ENCODE data around the gene DCST2.

Gene DCST2

DNA sequence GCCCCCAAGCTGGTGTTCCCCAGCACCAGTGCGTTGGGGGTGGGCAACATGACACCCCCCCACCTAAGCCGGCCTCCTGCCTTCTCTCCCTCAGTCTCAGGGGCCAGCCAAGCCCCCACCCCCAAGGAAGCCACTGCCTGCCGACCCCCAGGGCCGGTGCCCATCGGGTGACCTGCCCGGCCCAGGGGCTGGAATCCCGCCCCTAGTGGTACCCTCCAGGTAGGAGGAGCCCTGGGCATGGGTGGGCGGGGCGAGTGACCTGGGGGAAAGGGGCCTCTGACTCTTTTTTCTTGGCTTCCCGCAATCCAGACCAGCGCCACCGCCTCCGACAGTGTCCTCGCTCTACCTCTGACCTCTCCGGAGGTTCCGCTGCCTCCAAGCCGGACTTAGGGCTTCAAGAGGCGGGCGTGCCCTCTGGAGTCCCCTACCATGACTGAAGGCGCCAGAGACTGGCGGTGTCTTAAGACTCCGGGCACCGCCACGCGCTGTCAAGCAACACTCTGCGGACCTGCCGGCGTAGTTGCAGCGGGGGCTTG lies 28.6 kb upstream of the DCST2 start:
- Histone ChIP-seq H2BK120ac (ENCODE audit: insufficient read depth, low read length, poor library complexity) (no peak overlapping the region), H3K18ac (ENCODE audit: low read length) (no peak overlapping the region), H4K91ac (ENCODE audit: low read depth, low read length) (no peak overlapping the region), H2BK5ac (ENCODE audit: low read depth, low read length, poor library complexity) (no peak overlapping the region), H3K4ac (ENCODE audit: low read depth, low read length) (no peak overlapping the region), H3K14ac (ENCODE audit: low read length) (no peak overlapping the region), H3K4me1 (ENCODE audit: control insufficient read depth in 1 of 2, insufficient read depth in 2 of 2, low read length in 2 of 2) (peaks cover 7 to 12% of the 10 kb centered on the region in 2 experiments), H2AK5ac (ENCODE audit: low read length) (no peak overlapping the region), H3K9ac (ENCODE audit: low read length) (no peak overlapping the region), H3K23ac (ENCODE audit: low read length) (no peak overlapping the region), H3K79me1 (ENCODE audit: low read length) (peaks cover 6% of the 10 kb centered on the region), H2AFZ (ENCODE audit: insufficient read depth, low read length, poor library complexity) (peak overlapping the region; percentile 23), H3K4me3 (ENCODE audit: low read depth, low read length) (no peak overlapping the region), H3K9me3 (ENCODE audit: insufficient read depth, low read depth, low read length) (no peaks in the 10 kb centered on the region), H3K4me2 (ENCODE audit: low read length) (peak overlapping the region; percentile 77), H3K27ac (ENCODE audit: low read depth, low read length) (no peak overlapping the region), H4K12ac (ENCODE audit: low read depth, low read length) (no peak overlapping the region), H3K27me3 (ENCODE audit: insufficient read depth, low read length) (no peaks in the 10 kb centered on the region), H3K79me2 (ENCODE audit: control insufficient read depth, insufficient read depth, low read length, poor library complexity) (peaks cover 5% of the 10 kb centered on the region), H2BK12ac (ENCODE audit: low read length) (no peak overlapping the region), H3K36me3 (ENCODE audit: control insufficient read depth in 1 of 2, insufficient read depth in 2 of 2, low read length in 2 of 2) (peaks cover 11 to 13% of the 10 kb centered on the region in 2 experiments), H4K8ac (ENCODE audit: low read depth, low read length) (no peak overlapping the region)
- DNase-seq = no peak
- WGBS (ENCODE audit: extremely low coverage, insufficient coverage, insufficient read length) = no CpG with 5 or more reads among the region's 29 CpGs

DNA sequence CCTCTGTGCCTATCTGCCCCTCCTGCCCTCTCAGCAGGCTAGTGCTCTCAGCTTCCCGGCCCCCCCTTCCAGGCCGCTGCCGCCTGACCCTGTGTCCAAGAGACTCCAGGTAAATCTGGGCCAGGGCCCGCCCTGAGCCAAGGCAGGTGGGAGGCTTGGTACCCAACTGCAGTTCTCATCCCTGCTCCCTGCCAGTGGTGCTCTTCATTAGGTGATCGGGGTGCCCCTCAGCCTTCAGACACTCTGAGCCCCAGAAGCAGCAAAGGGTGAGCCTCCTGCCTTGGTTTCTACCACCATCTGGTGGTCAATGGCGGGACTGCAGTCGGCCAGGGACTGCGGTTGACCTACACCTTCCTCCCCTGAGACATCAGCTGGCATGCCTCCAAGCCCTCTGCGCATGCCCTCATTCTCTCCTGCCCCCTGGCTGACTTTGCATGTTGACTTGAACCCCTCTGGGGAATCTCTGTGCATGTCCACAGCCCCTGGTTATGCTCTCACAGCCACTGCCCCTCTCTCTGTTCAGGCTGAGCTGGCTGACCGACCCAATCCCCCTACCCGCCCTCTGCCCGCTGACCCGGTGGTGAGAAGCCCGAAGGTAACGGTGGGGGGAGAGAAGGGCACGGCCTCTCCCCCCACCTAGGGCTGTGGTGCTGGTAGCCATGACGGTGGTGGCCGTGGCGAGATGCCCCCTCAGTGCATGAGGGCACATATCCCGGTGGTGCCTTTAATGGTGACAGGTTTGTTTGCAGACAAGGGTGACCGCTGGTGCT lies 28.0 kb upstream of the DCST2 start:
- Histone ChIP-seq H3K36me3 (ENCODE audit: control insufficient read depth in 1 of 2, insufficient read depth in 2 of 2, low read length in 2 of 2) (peaks cover 4 to 7% of the 10 kb centered on the region in 2 experiments), H3K23ac (ENCODE audit: low read length) (no peak overlapping the region), H3K4me2 (ENCODE audit: low read length) (no peak overlapping the region), H3K4me3 (ENCODE audit: low read depth, low read length) (no peak overlapping the region), H3K27me3 (ENCODE audit: insufficient read depth, low read length) (no peaks in the 10 kb centered on the region), H2BK12ac (ENCODE audit: low read length) (no peak overlapping the region), H3K27ac (ENCODE audit: low read depth, low read length) (no peak overlapping the region), H3K79me1 (ENCODE audit: low read length) (peaks cover 6% of the 10 kb centered on the region), H3K14ac (ENCODE audit: low read length) (no peak overlapping the region), H2AK5ac (ENCODE audit: low read length) (no peak overlapping the region), H2AFZ (ENCODE audit: insufficient read depth, low read length, poor library complexity) (no peak overlapping the region), H4K12ac (ENCODE audit: low read depth, low read length) (no peak overlapping the region), H3K9ac (ENCODE audit: low read length) (no peak overlapping the region), H4K91ac (ENCODE audit: low read depth, low read length) (no peak overlapping the region), H3K18ac (ENCODE audit: low read length) (no peak overlapping the region), H2BK5ac (ENCODE audit: low read depth, low read length, poor library complexity) (no peak overlapping the region), H3K9me3 (ENCODE audit: insufficient read depth, low read depth, low read length) (no peaks in the 10 kb centered on the region), H4K8ac (ENCODE audit: low read depth, low read length) (no peak overlapping the region), H2BK120ac (ENCODE audit: insufficient read depth, low read length, poor library complexity) (no peak overlapping the region), H3K4ac (ENCODE audit: low read depth, low read length) (no peak overlapping the region), H3K4me1 (ENCODE audit: control insufficient read depth in 1 of 2, insufficient read depth in 2 of 2, low read length in 2 of 2) (peaks cover 7 to 12% of the 10 kb centered on the region in 2 experiments), H3K79me2 (ENCODE audit: control insufficient read depth, insufficient read depth, low read length, poor library complexity) (peaks cover 5% of the 10 kb centered on the region)
- WGBS (ENCODE audit: extremely low coverage, insufficient coverage, insufficient read length) = no CpG with 5 or more reads among the region's 21 CpGs
- peak; percentile 64 to 91 for DNase-seq

DNA sequence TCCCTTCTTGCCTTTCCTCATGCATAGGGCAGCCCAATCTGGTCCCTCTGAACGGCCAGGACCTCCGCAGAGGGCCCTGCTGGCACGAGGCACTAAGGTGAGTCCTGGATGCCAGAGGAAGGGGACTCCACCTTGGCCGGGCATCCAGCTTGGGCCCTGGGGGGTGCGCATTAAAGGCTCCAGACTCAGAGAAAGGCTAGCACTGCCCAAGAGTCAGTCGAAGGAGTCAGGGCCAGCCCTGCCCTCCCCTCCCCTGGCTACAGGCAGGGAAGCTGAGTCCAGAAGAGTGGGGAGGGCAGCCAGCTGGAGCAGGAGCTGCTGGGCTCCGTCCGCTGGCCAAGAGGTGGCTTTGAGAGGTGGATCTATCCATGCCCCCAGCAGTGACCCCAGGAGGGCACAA lies 27.2 kb upstream of the DCST2 start:
- Histone ChIP-seq H4K91ac (ENCODE audit: low read depth, low read length) (no peak overlapping the region), H2AFZ (ENCODE audit: insufficient read depth, low read length, poor library complexity) (no peak overlapping the region)

DNA sequence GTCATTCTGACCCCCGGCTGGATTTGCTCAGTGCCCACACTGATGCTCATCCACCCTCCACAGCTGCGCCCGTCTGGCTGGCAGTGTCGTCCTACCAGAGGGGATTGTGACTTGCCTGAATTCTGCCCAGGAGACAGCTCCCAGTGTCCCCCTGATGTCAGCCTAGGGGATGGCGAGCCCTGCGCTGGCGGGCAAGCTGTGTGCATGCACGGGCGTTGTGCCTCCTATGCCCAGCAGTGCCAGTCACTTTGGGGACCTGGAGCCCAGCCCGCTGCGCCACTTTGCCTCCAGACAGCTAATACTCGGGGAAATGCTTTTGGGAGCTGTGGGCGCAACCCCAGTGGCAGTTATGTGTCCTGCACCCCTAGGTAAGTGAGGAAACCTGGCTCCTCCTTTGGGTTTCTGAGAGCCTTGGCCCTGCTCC lies 24.2 kb upstream of the DCST2 start:
- no peaks in the 10 kb centered on the region for H3K27me3 ChIP-seq (ENCODE audit: insufficient read depth, low read length)
- H2AFZ ChIP-seq (ENCODE audit: insufficient read depth, low read length, poor library complexity) = no peak overlapping the region
- H3K14ac ChIP-seq (ENCODE audit: low read length) = no peak overlapping the region
- no peaks in the 10 kb centered on the region for H3K79me2 ChIP-seq (ENCODE audit: control insufficient read depth, insufficient read depth, low read length, poor library complexity)
- no peak overlapping the region for H3K23ac ChIP-seq (ENCODE audit: low read length)
- no peak overlapping the region for H2AK5ac ChIP-seq (ENCODE audit: low read length)
- no peak overlapping the region for H2BK120ac ChIP-seq (ENCODE audit: insufficient read depth, low read length, poor library complexity)
- no peak overlapping the region for H3K4me2 ChIP-seq (ENCODE audit: low read length)
- H3K36me3 ChIP-seq (ENCODE audit: control insufficient read depth in 1 of 2, insufficient read depth in 2 of 2, low read length in 2 of 2) = peaks cover 3 to 4% of the 10 kb centered on the region in 2 experiments
- H3K9ac ChIP-seq (ENCODE audit: low read length) = no peak overlapping the region
- H2BK5ac ChIP-seq (ENCODE audit: low read depth, low read length, poor library complexity) = no peak overlapping the region
- no peak overlapping the region for H4K91ac ChIP-seq (ENCODE audit: low read depth, low read length)
- no peak overlapping the region for H3K27ac ChIP-seq (ENCODE audit: low read depth, low read length)
- DNase-seq = no peak
- no peak overlapping the region for H3K4me3 ChIP-seq (ENCODE audit: low read depth, low read length)
- H2BK12ac ChIP-seq (ENCODE audit: low read length) = no peak overlapping the region
- H4K12ac ChIP-seq (ENCODE audit: low read depth, low read length) = no peak overlapping the region
- H3K4ac ChIP-seq (ENCODE audit: low read depth, low read length) = no peak overlapping the region
- no peaks in the 10 kb centered on the region for H3K9me3 ChIP-seq (ENCODE audit: insufficient read depth, low read depth, low read length)
- H4K8ac ChIP-seq (ENCODE audit: low read depth, low read length) = no peak overlapping the region
- H3K79me1 ChIP-seq (ENCODE audit: low read length) = no peaks in the 10 kb centered on the region
- H3K4me1 ChIP-seq (ENCODE audit: control insufficient read depth in 1 of 2, insufficient read depth in 2 of 2, low read length in 2 of 2) = peaks cover 5 to 13% of the 10 kb centered on the region in 2 experiments
- no CpG with 5 or more reads among the region's 13 CpGs for WGBS (ENCODE audit: extremely low coverage, insufficient coverage, insufficient read length)
- H3K18ac ChIP-seq (ENCODE audit: low read length) = no peak overlapping the region

More for the DNA sequence above, 27.2 kb upstream of the DCST2 start:
- Histone ChIP-seq H3K18ac (ENCODE audit: low read length) (no peak overlapping the region), H3K14ac (ENCODE audit: low read length) (no peak overlapping the region), H2BK12ac (ENCODE audit: low read length) (no peak overlapping the region), H4K8ac (ENCODE audit: low read depth, low read length) (no peak overlapping the region), H3K9ac (ENCODE audit: low read length) (no peak overlapping the region), H3K27me3 (ENCODE audit: insufficient read depth, low read length) (no peaks in the 10 kb centered on the region), H2BK120ac (ENCODE audit: insufficient read depth, low read length, poor library complexity) (no peak overlapping the region), H3K4me3 (ENCODE audit: low read depth, low read length) (no peak overlapping the region), H3K79me2 (ENCODE audit: control insufficient read depth, insufficient read depth, low read length, poor library complexity) (peaks cover 5% of the 10 kb centered on the region), H3K4me1 (ENCODE audit: control insufficient read depth in 1 of 2, insufficient read depth in 2 of 2, low read length in 2 of 2) (peaks cover 7 to 12% of the 10 kb centered on the region in 2 experiments), H3K4me2 (ENCODE audit: low read length) (no peak overlapping the region), H3K36me3 (ENCODE audit: control insufficient read depth in 1 of 2, insufficient read depth in 2 of 2, low read length in 2 of 2) (peaks cover under 1 to 4% of the 10 kb centered on the region in 2 experiments), H3K4ac (ENCODE audit: low read depth, low read length) (no peak overlapping the region), H3K27ac (ENCODE audit: low read depth, low read length) (no peak overlapping the region), H2AK5ac (ENCODE audit: low read length) (no peak overlapping the region), H2BK5ac (ENCODE audit: low read depth, low read length, poor library complexity) (no peak overlapping the region), H3K9me3 (ENCODE audit: insufficient read depth, low read depth, low read length) (no peaks in the 10 kb centered on the region), H4K12ac (ENCODE audit: low read depth, low read length) (no peak overlapping the region), H3K79me1 (ENCODE audit: low read length) (peaks cover 6% of the 10 kb centered on the region), H3K23ac (ENCODE audit: low read length) (no peak overlapping the region)
- no peak for DNase-seq
- WGBS (ENCODE audit: extremely low coverage, insufficient coverage, insufficient read length) = no CpG with 5 or more reads among the region's 8 CpGs
